HEK293 (cell line): ENCODE results near the gene SP8.

Experiments used
- CTCF ChIA-PET: fragments of 350-600 bp; formaldehyde crosslinking; extraction: SDS; loops from one replicate; lab custom pipeline; 2021; ENCODE audit warnings: antibody characterized with exemption; lab: Yijun Ruan, JAX
- POLR2A ChIA-PET: fragments of 300-600 bp; formaldehyde crosslinking; extraction: SDS; loops from one replicate; lab custom pipeline; 2020; ENCODE audit warnings: antibody characterized with exemption, inconsistent platforms; lab: Yijun Ruan, JAX
- H3K27ac ChIP-seq: fragments of 200-500 bp; sonication (Bioruptor generic); 2 replicates; pipeline ENCODE4 v1.5.1; 2014; ENCODE audit warnings: low read depth, low read length, control low read depth, inconsistent platforms; ENCODE audit errors: extremely low read depth
- H3K36me3 ChIP-seq, 2 experiments: fragments of 200-500 bp in 1 of 2; sonication (Bioruptor generic) in 1 of 2; 1 replicate in 1 of 2; 2 replicates in 1 of 2; pipeline ENCODE4 v1.5.1; 2014 to 2017; ENCODE audit warnings: inconsistent platforms in 2 of 2, low read length in 2 of 2; ENCODE audit not compliant: control insufficient read depth in 2 of 2, insufficient read depth in 1 of 2
- H3K4me1 ChIP-seq: fragments of 200-500 bp; sonication (Bioruptor generic); 2 replicates; pipeline ENCODE4 v1.5.1; 2014; ENCODE audit warnings: mild to moderate bottlenecking, low read length, inconsistent platforms; ENCODE audit not compliant: control insufficient read depth, insufficient read depth
- H3K4me3 ChIP-seq: 2 replicates; pipeline ENCODE4 v1.5.1; 2011; ENCODE audit warnings: low read depth, mild to moderate bottlenecking, control low read depth, low read length, moderate library complexity
- H3K9me3 ChIP-seq: fragments of 200-500 bp; sonication (Bioruptor generic); 2 replicates; pipeline ENCODE4 v1.5.1; 2014; ENCODE audit warnings: low read depth, low read length, inconsistent platforms; ENCODE audit not compliant: control insufficient read depth, insufficient read depth
- ATF2 ChIP-seq: fragments of 450-650 bp; formaldehyde crosslinking; IDR thresholded peaks from 2 replicates; pipeline ENCODE4 v1.5.1; 2016; ENCODE audit warnings: missing biosample characterization, missing genetic modification characterization, low read depth
- EGR2 ChIP-seq: fragments of 450-650 bp; formaldehyde crosslinking; IDR thresholded peaks from 2 replicates; pipeline ENCODE4 v1.5.1; 2016; ENCODE audit warnings: low read depth, missing biosample characterization, missing genetic modification characterization
- FEZF1 ChIP-seq: fragments of 450-650 bp; formaldehyde crosslinking; IDR thresholded peaks from 2 replicates; pipeline ENCODE4 v1.5.1; 2016; ENCODE audit warnings: missing biosample characterization, missing genetic modification characterization
- GLIS2 ChIP-seq: fragments of 450-650 bp; formaldehyde crosslinking; IDR thresholded peaks from 2 replicates; pipeline ENCODE4 v1.5.1; 2016; ENCODE audit warnings: missing biosample characterization, missing genetic modification characterization
- INSM2 ChIP-seq: fragments of 450-650 bp; formaldehyde crosslinking; IDR thresholded peaks from 2 replicates; pipeline ENCODE4 v1.5.1; 2016; ENCODE audit warnings: missing biosample characterization, missing genetic modification characterization
- PATZ1 ChIP-seq: fragments of 450-650 bp; formaldehyde crosslinking; IDR thresholded peaks from 2 replicates; pipeline ENCODE4 v1.5.1; 2016; ENCODE audit warnings: missing biosample characterization, missing genetic modification characterization
- ZBTB26 ChIP-seq: fragments of 450-650 bp; formaldehyde crosslinking; optimal IDR thresholded peaks from 2 replicates; pipeline ENCODE3; 2016; ENCODE audit warnings: missing biosample characterization, mild to moderate bottlenecking, missing genetic modification characterization
- ZFHX2 ChIP-seq: fragments of 450-650 bp; formaldehyde crosslinking; conservative IDR thresholded peaks from 2 replicates; pipeline ENCODE4 v1.5.1; 2016; ENCODE audit warnings: missing biosample characterization, missing genetic modification characterization
- ZNF112 ChIP-seq: fragments of 450-650 bp; formaldehyde crosslinking; IDR thresholded peaks from 2 replicates; pipeline ENCODE4 v1.5.0; 2017; ENCODE audit warnings: missing biosample characterization, missing genetic modification characterization
- ZNF133 ChIP-seq: fragments of 450-650 bp; formaldehyde crosslinking; IDR thresholded peaks from 2 replicates; pipeline ENCODE4 v1.5.1; 2016; ENCODE audit warnings: missing biosample characterization, missing genetic modification characterization
- ZNF138 ChIP-seq: fragments of 450-650 bp; formaldehyde crosslinking; IDR thresholded peaks from 2 replicates; pipeline ENCODE4 v1.5.1; 2016; ENCODE audit warnings: missing biosample characterization, missing genetic modification characterization, borderline replicate concordance
- ZNF202 ChIP-seq: fragments of 450-650 bp; formaldehyde crosslinking; IDR thresholded peaks from 2 replicates; pipeline ENCODE4 v1.5.1; 2016; ENCODE audit warnings: missing biosample characterization, missing genetic modification characterization, borderline replicate concordance
- ZNF280D ChIP-seq: fragments of 450-650 bp; formaldehyde crosslinking; IDR thresholded peaks from 2 replicates; pipeline ENCODE4 v1.5.1; 2016; ENCODE audit warnings: missing biosample characterization, missing genetic modification characterization
- ZNF302 ChIP-seq: fragments of 450-650 bp; formaldehyde crosslinking; IDR thresholded peaks from 2 replicates; pipeline ENCODE4 v1.5.1; 2016; ENCODE audit warnings: missing biosample characterization, missing genetic modification characterization, low read depth
- ZNF311 ChIP-seq: fragments of 450-650 bp; formaldehyde crosslinking; IDR thresholded peaks from 2 replicates; pipeline ENCODE4 v1.5.1; 2017; ENCODE audit warnings: missing biosample characterization, missing genetic modification characterization, borderline replicate concordance
- ZNF37A ChIP-seq: fragments of 450-650 bp; IDR thresholded peaks from 2 replicates; pipeline ENCODE4 v1.5.1; 2018; ENCODE audit warnings: missing biosample characterization, missing genetic modification characterization
- ZNF391 ChIP-seq: fragments of 450-650 bp; formaldehyde crosslinking; IDR thresholded peaks from 2 replicates; pipeline ENCODE4 v1.5.1; 2016; ENCODE audit warnings: low read depth, missing biosample characterization, missing genetic modification characterization, borderline replicate concordance
- ZNF561 ChIP-seq: fragments of 450-650 bp; IDR thresholded peaks from 2 replicates; pipeline ENCODE4 v1.5.1; 2018; ENCODE audit warnings: missing biosample characterization, missing genetic modification characterization, borderline replicate concordance
- ZNF571 ChIP-seq: fragments of 450-650 bp; formaldehyde crosslinking; IDR thresholded peaks from 2 replicates; pipeline ENCODE4 v1.5.0; 2017; ENCODE audit warnings: missing biosample characterization, missing genetic modification characterization
- ZNF610 ChIP-seq: fragments of 450-650 bp; formaldehyde crosslinking; IDR thresholded peaks from 2 replicates; pipeline ENCODE4 v1.5.1; 2016; ENCODE audit warnings: missing biosample characterization, missing genetic modification characterization, borderline replicate concordance
- ZNF654 ChIP-seq: fragments of 450-650 bp; formaldehyde crosslinking; IDR thresholded peaks from 2 replicates; pipeline ENCODE4 v1.5.1; 2016; ENCODE audit warnings: low read depth, missing biosample characterization, missing genetic modification characterization
- ZNF658 ChIP-seq: fragments of 450-650 bp; formaldehyde crosslinking; IDR thresholded peaks from 2 replicates; pipeline ENCODE4; 2016; ENCODE audit warnings: missing biosample characterization, missing genetic modification characterization
- ZNF660 ChIP-seq: fragments of 450-650 bp; IDR thresholded peaks from 2 replicates; pipeline ENCODE4 v1.5.1; 2018; ENCODE audit warnings: missing biosample characterization, mild to moderate bottlenecking, missing genetic modification characterization
- ZNF692 ChIP-seq: fragments of 450-650 bp; formaldehyde crosslinking; IDR thresholded peaks from 2 replicates; pipeline ENCODE4 v1.5.1; 2016; ENCODE audit warnings: missing biosample characterization, missing genetic modification characterization
- ZNF785 ChIP-seq: fragments of 450-650 bp; formaldehyde crosslinking; IDR thresholded peaks from 2 replicates; pipeline ENCODE4 v1.5.1; 2016; ENCODE audit warnings: missing biosample characterization, missing genetic modification characterization

Gene SP8

GRCh38 chr7:20778063-20778721, 8.5 kb downstream of the SP8 start:
- H3K4me1 ChIP-seq = 0 out of 2 replicates have a peak, but pooled peaks cover 3% of the 10 kb centered on the region
- no peaks in the 10 kb centered on the region for H3K9me3 ChIP-seq
- peak overlapping the region; percentile 42 for H3K4me3 ChIP-seq
- POLR2A ChIA-PET = interaction anchor here (2.7 kb wide), 1 partner anchor 13 kb away, joined by 7 read pairs; no protein-coding TSS in a partner anchor
- no peaks in the 10 kb centered on the region for H3K36me3 ChIP-seq
- CTCF ChIA-PET = interaction anchor here (0.6 to 6.3 kb wide), 13 partner anchors 11 to 788 kb away, joined by 3 to 95 read pairs (median 4); no protein-coding TSS in a partner anchor
- H3K27ac ChIP-seq = peak overlapping the region; percentile 46; the same call in 1 of the 2 replicates
- TF ChIP-seq ZBTB26 (tag by site-specific recombination) = peak; percentile 8
- TF ChIP-seq ZNF610 (tag by site-specific recombination) = no peak
- TF ChIP-seq ZNF654 (tag by site-specific recombination) = peak; percentile 42; the same call in 1 of the 2 replicates
- no peak for TF ChIP-seq ZNF311 (tag by site-specific recombination)
- no peak for TF ChIP-seq ZNF391
- 0 out of 2 replicates have a peak, but pooled peaks have one; percentile 47 for TF ChIP-seq ZNF660
- TF ChIP-seq PATZ1 (tag by site-specific recombination) = no peak
- TF ChIP-seq ZNF112 = no peak
- TF ChIP-seq ZNF202 = no peak
- 0 out of 2 replicates have a peak, but pooled peaks have one; percentile 9 for TF ChIP-seq GLIS2 (tag by site-specific recombination)
- TF ChIP-seq INSM2 = no peak
- TF ChIP-seq ZNF280D (tag by site-specific recombination) = no peak
- TF ChIP-seq ZNF133 (tag by site-specific recombination) = no peak
- TF ChIP-seq ZNF138 (tag by site-specific recombination) = no peak
- TF ChIP-seq ZNF692 (tag by site-specific recombination) = 0 out of 2 replicates have a peak, but pooled peaks have one; percentile 19
- TF ChIP-seq ZNF785 (tag by site-specific recombination) = no peak
- TF ChIP-seq ZNF302 (tag by site-specific recombination) = no peak
- no peak for TF ChIP-seq ZNF561 (tag by site-specific recombination)
- TF ChIP-seq ZNF571 = no peak
- TF ChIP-seq ATF2 = no peak
- TF ChIP-seq ZFHX2 = no peak
- TF ChIP-seq FEZF1 (tag by site-specific recombination) = no peak
- no peak for TF ChIP-seq ZNF37A (tag by site-specific recombination)
- no peak for TF ChIP-seq ZNF658 (tag by site-specific recombination)
- TF ChIP-seq EGR2 (tag by site-specific recombination) = no peak
